HepG2 (cell line): ENCODE data around the gene MARS1. TPM values are rescaled to one million over a fixed set of nuclear protein-coding genes. Genes with fewer than 3 reads are reported as not detected.
A peak's percentile ranks its signal among the peaks of the same experiment; 100 is the strongest.

Experiments
- AGO1 ChIP-seq: fragments of 200-400 bp; formaldehyde crosslinking; IDR thresholded peaks from 2 replicates; pipeline ENCODE4 v1.6.1; 2017; ENCODE audit warnings: mild to moderate bottlenecking, low read depth, low read length, moderate library complexity; ENCODE audit not compliant: poor library complexity, severe bottlenecking
- CHD4 ChIP-seq: fragments of 200-600 bp; sonication (generic); IDR thresholded peaks from 2 replicates; pipeline ENCODE4 v1.7.0; 2017; ENCODE audit warnings: mild to moderate bottlenecking, low read length, borderline replicate concordance
- FOXO1 ChIP-seq: sonication (generic); formaldehyde crosslinking; IDR thresholded peaks from 2 replicates; pipeline ENCODE4 v1.4.0; 2020; ENCODE audit warnings: missing genetic modification reagents
- GLMP ChIP-seq: sonication (generic); formaldehyde crosslinking; IDR thresholded peaks from 2 replicates; pipeline ENCODE4 v1.9.0; 2021; ENCODE audit warnings: missing genetic modification reagents, mild to moderate bottlenecking, borderline replicate concordance
- HDAC2 ChIP-seq: sonication (generic); formaldehyde crosslinking; IDR thresholded peaks from 2 replicates; pipeline ENCODE4 v1.4.0; 2020; ENCODE audit warnings: missing genetic modification reagents
- HNF1A ChIP-seq, 2 experiments: sonication (generic) in 1 of 2; formaldehyde crosslinking in 1 of 2; IDR thresholded peaks; 2 replicates each; pipeline versions ENCODE4 v1.4.0 to v1.6.1; 2016 to 2020; ENCODE audit warnings: borderline replicate concordance in 1 of 2, low read depth in 1 of 2, mild to moderate bottlenecking in 1 of 2, missing genetic modification reagents in 1 of 2
- HNRNPH1 ChIP-seq: fragments of 200-400 bp; formaldehyde crosslinking; optimal IDR thresholded peaks from 2 replicates; pipeline ENCODE3; 2017; ENCODE audit warnings: mild to moderate bottlenecking, low read depth, low read length
- HOXA9 ChIP-seq: sonication (generic); formaldehyde crosslinking; IDR thresholded peaks from 2 replicates; pipeline ENCODE4 v1.8.1; 2022; ENCODE audit warnings: missing genetic modification reagents, mild to moderate bottlenecking, moderate library complexity, borderline replicate concordance
- SIX1 ChIP-seq: sonication (generic); formaldehyde crosslinking; IDR thresholded peaks from 2 replicates; pipeline ENCODE4 v1.4.0; 2020; ENCODE audit warnings: missing genetic modification reagents, borderline replicate concordance
- ZBTB26 ChIP-seq: IDR thresholded peaks from 2 replicates; pipeline ENCODE4 v1.6.1; 2016; ENCODE audit warnings: missing compliant biosample characterization, missing genetic modification reagents, borderline replicate concordance
- ZFP36 ChIP-seq: fragments of 150-350 bp; IDR thresholded peaks from 2 replicates; pipeline ENCODE4 v1.6.1; 2018; ENCODE audit warnings: borderline replicate concordance, low read length, low read depth; ENCODE audit not compliant: partially characterized antibody
- ZFX ChIP-seq: sonication (generic); formaldehyde crosslinking; IDR thresholded peaks from 2 replicates; pipeline ENCODE4 v1.4.0; 2020; ENCODE audit warnings: mild to moderate bottlenecking, low read depth, missing genetic modification reagents, moderate library complexity
- ZNF180 ChIP-seq: sonication (generic); formaldehyde crosslinking; IDR thresholded peaks from 2 replicates; pipeline ENCODE4 v1.4.0; 2020; ENCODE audit warnings: low read depth, missing genetic modification reagents, borderline replicate concordance
- ZNF292 ChIP-seq: sonication (generic); formaldehyde crosslinking; IDR thresholded peaks from 2 replicates; pipeline ENCODE4 v1.8.1; 2022; ENCODE audit warnings: mild to moderate bottlenecking, low read depth, missing genetic modification reagents, borderline replicate concordance
- ZNF432 ChIP-seq: sonication (generic); formaldehyde crosslinking; IDR thresholded peaks from 2 replicates; pipeline ENCODE4 v1.5.0; 2020; ENCODE audit warnings: missing genetic modification reagents, mild to moderate bottlenecking, borderline replicate concordance
- ZNF510 ChIP-seq: sonication (generic); formaldehyde crosslinking; IDR thresholded peaks from 2 replicates; pipeline ENCODE4 v1.4.0; 2020; ENCODE audit warnings: low read depth, mild to moderate bottlenecking, missing genetic modification reagents
- ZNF691 ChIP-seq: sonication (generic); formaldehyde crosslinking; IDR thresholded peaks from 2 replicates; pipeline ENCODE4 v1.4.0; 2020; ENCODE audit warnings: missing genetic modification reagents, low read depth, mild to moderate bottlenecking, borderline replicate concordance
- ZNF713 ChIP-seq: sonication (generic); formaldehyde crosslinking; IDR thresholded peaks from 2 replicates; pipeline ENCODE4 v1.4.0; 2020; ENCODE audit warnings: mild to moderate bottlenecking, missing genetic modification reagents
- polyA plus RNA-seq, 8 experiments: library from polyadenylated mRNA; depleted of rRNA in 3 of 8; stranded (reverse) in 7 of 8; unstranded in 1 of 8; fragments of >200 nt; fragmentation: Illumina TruSeq in 4 of 8; extraction: Trizol in 4 of 8; gene quantifications; 2 replicates each; pipeline versions ENCODE4 v1.2.1 to v1.2.3, GENCODE V29; 2011 to 2016; ENCODE audit warnings: low read depth in 4 of 8, missing spikeins in 1 of 8, mixed read lengths in 1 of 8; ENCODE audit not compliant: insufficient read depth in 1 of 8
- total RNA-seq, 5 experiments: library from RNA; depleted of rRNA; stranded (reverse); fragments of >200 nt; fragmentation: Illumina TruSeq; extraction: Trizol; gene quantifications; 2 replicates each; pipeline ENCODE4 v1.2.3, GENCODE V29; 2016; ENCODE audit warnings: low read depth in 1 of 5
- TF ChIP-seq, protein P1 (sequence below): sonication (generic); formaldehyde crosslinking; IDR thresholded peaks from 2 replicates; pipeline ENCODE4 v1.8.0; 2022; ENCODE audit warnings: mild to moderate bottlenecking, missing genetic modification reagents, borderline replicate concordance

Gene MARS1
- total and polyA plus RNA-seq, 2 of the 13 experiments (the other 11 are each of a cell fraction or from before 2014, with no cell fraction given) = 115 to 181 TPM

DNA sequence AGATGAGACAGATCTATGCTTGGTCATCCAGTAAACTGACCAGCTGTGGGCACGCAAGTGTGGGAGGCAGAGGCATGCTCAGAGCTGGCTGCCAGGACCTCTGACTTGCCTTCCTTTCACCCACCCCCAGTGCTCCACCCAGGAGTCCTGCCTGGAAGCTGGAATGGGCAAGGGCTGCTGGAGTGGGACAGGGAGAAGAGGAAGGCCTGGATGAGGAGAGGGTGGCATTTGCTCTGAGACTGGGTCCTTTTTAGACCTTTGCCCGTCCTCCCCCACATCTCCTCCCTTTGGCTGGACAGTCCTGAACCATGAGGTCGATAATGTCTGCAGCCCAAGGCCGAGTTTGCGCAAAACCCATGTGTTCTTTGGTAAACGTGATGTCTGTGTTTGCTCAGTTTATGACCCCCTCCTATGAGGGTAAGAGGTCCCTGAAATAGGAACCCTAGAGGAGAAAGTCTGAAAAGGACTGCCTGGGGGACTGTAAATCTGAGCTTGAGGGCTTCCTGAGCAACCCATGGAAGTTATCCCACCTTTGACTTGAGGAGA, 36.6 kb upstream of the MARS1 start (continued):
- TF ChIP-seq GLMP (CRISPR knock-in tag) (no peak), ZBTB26 (CRISPR knock-in tag) (no peak), HOXA9 (CRISPR knock-in tag) (no peak), ZNF713 (CRISPR knock-in tag) (no peak), CHD4 (no peak), ZNF432 (CRISPR knock-in tag) (no peak), SIX1 (CRISPR knock-in tag) (peak; percentile 90), AGO1 (no peak), ZFP36 (no peak), ZNF691 (peak; percentile 85; the same call in 1 of the 2 replicates), HNRNPH1 (no peak), ZNF180 (CRISPR knock-in tag) (no peak), HDAC2 (CRISPR knock-in tag) (peak; percentile 98), ZNF292 (peak; percentile 60; the same call in 1 of the 2 replicates), FOXO1 (peak; percentile 94), HNF1A (IDR thresholded peaks at IDR 0.05; ENCODE audit: low read depth) (peak; percentile 68; the same call in 1 of the 2 replicates), HNF1A (CRISPR knock-in tag; IDR thresholded peaks at IDR 0.05; ENCODE audit: borderline replicate concordance) (peak; percentile 90), ZFX (CRISPR knock-in tag) (peak; percentile 84), ZNF510 (CRISPR knock-in tag) (peak; percentile 95; the same call in 1 of the 2 replicates)
- TF ChIP-seq, protein P1, sequence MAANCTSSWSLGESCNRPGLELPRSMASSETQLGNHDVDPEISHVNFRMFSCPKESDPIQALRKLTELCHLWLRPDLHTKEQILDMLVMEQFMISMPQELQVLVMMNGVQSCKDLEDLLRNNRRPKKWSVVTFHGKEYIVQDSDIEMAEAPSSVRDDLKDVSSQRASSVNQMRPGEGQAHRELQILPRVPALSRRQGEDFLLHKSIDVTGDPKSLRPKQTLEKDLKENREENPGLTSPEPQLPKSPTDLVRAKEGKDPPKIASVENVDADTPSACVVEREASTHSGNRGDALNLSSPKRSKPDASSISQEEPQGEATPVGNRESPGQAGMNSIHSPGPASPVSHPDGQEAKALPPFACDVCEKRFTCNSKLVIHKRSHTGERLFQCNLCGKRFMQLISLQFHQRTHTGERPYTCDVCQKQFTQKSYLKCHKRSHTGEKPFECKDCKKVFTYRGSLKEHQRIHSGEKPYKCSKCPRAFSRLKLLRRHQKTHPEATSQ (CRISPR knock-in tag) = peak; percentile 90; the same call in 1 of the 2 replicates
